NOMO-1 (cell line): ENCODE data around the gene SMIM31.

ENCODE experiments used
- DNase-seq, 2 experiments: peaks; one replicate each; lab custom pipeline; 2025; ENCODE audit not compliant: unreplicated experiment in 2 of 2; lab: John Stamatoyannopoulos, UW

The SMIM31 gene

GRCh38 chr4:164780839-164781238, 26.9 kb downstream of the SMIM31 start:
- DNase-seq, result no peak

GRCh38 chr4:164783976-164784375, 30.0 kb downstream of the SMIM31 start:
- DNase-seq, result no peak

- DNase-seq, result no peak
These were observed 35.1 kb downstream of the SMIM31 start for GRCh38 chr4:164789047-164789446.

- DNase-seq, result no peak
These were observed 36.3 kb downstream of the SMIM31 start for GRCh38 chr4:164790249-164790648.

DNA sequence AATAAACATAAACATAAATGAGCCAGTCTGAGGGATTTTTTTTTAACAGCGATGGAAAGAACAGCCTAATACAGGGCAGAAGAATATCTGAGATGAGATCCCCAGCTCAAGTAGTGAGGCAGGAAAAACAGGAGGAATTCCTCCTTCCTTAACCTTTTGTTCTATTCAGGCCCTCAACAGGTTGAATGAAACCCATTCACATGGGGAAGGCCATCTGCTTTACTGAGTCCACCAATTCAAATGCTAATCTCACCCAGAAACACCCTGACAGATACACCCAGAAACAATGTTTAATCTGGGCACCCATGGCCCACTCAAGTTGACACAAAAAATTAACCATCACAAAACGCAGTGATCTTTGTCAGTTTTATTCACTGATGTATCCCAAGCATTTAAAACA, 45.5 kb downstream of the SMIM31 start:
- DNase-seq, result no peak

- no peak for DNase-seq
These were observed 46.9 kb downstream of the SMIM31 start for GRCh38 chr4:164800786-164801185.

DNA sequence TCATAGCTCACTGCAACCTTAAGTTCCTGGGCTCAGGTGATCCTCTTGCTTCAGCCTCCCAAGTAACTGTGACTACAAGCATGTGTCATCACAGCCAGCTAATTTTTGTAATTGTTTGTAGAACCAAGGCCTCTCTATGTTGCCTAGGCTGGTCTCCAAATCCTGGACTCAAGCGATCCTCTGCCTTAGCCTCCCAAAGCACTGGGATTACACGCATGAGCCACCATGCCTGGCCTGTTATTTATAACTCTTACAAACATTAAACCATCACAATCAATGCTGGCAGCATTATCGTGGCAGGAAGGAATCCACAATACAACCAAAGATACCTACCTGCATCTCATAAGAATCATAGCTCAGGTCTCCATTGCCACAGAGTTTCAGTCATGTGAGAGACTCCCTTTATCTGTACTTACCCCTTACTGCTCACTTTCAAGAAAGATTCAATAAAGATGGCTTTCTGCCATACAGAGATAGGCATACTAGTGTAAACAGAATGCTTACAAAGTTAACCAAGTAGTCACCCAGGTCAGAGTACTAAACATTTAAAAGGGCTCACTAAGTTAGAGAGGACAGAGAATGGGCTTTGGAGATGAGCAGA, 48.5 kb downstream of the SMIM31 start:
- no peak for DNase-seq

DNA sequence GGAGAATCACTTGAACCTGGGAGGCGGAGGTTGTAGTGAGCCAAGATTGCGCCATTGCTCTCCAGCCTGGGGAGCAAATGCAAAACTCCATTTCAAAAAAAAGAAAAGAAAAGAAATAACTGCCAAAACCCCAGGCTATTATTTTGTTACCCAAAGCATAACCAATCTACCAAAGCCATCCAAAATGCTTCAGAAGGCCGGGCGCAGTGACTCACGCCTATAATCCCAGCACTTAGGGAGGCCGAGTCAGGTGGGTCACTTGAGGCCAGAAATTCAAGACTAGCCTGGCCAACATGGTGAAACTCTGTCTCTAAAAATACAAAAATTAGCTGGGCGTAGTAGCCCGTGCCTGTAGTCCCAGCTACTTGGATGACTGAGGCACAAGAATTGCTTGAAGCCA, 49.8 kb downstream of the SMIM31 start:
- DNase-seq, result no peak

GRCh38 chr4:164807611-164808010, 53.7 kb downstream of the SMIM31 start:
- DNase-seq, result no peak

DNA sequence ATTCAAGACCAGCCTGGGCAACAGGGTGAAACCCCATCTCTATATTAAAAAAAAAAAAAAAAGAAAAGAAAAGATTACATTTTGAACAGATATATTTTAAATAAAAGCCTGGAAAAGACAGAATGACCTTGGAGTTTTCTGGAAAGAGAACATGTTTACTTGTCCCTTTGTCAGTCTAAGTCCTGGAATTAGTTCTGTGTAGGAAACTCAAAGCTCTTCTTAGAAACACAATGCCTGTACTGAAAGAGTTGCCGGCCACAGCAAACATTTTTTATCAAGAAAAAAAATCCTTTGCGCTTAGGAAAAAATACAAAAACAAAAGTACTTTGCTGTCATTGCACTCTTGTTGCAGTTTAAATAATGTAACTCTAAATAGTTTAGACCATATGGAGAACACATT, 59.6 kb downstream of the SMIM31 start:
- DNase-seq, result no peak

- DNase-seq, result no peak
These were observed 61.8 kb downstream of the SMIM31 start for GRCh38 chr4:164815711-164816110.

- no peak for DNase-seq
These were observed 65.4 kb downstream of the SMIM31 start for GRCh38 chr4:164819366-164819765.

- DNase-seq, result no peak
These were observed 67.8 kb downstream of the SMIM31 start for GRCh38 chr4:164821711-164822110.

GRCh38 chr4:164824581-164824980, 70.7 kb downstream of the SMIM31 start:
- no peak for DNase-seq

GRCh38 chr4:164828955-164829354, 75.0 kb downstream of the SMIM31 start:
- DNase-seq, result no peak

GRCh38 chr4:164846566-164846965, 92.6 kb downstream of the SMIM31 start:
- DNase-seq, result no peak

DNA sequence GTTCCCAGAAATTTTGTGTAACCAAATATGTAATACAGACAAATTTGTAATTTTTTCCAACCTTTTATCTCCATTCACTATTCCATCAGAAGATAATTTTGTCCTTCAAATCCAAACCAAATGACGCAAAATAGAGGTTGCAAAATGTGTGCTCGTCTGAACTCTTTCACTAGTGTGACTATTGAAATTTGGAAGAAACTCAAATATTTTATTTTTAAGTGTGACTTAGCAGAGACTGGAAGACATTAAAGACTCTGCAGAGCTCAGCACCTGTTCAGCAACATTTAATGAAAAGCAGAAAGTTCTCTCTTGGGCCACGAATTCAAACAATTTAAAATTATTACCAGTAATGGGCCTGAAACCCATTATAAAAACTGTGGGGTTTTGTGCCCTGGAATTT, 93.1 kb downstream of the SMIM31 start:
- DNase-seq, result no peak

GRCh38 chr4:164847967-164848649, 94.2 kb downstream of the SMIM31 start:
- no peak for DNase-seq
